Measurements from ENCODE around the gene ST3GAL4.

Gene ST3GAL4

GRCh38 chr11:126310992-126311310, 44.5 kb upstream of the ST3GAL4 start:
- H3K36me3 ChIP-seq, result peaks cover 3% of the 10 kb centered on the region; the same call in 1 of the 2 replicates
- no peaks in the 10 kb centered on the region for H3K27me3 ChIP-seq
- no peak for TF ChIP-seq CTCF (IDR thresholded peaks at IDR 0.05; ENCODE audit: low read depth, low read length)
- H3K9me3 ChIP-seq, result no peaks in the 10 kb centered on the region
- H3K4me1 ChIP-seq, result no peaks in the 10 kb centered on the region
- no peak for DNase-seq
- H3K4me3 ChIP-seq (ENCODE audit: low read depth, low read length), result no peak overlapping the region

GRCh38 chr11:126311401-126312291, 43.8 kb upstream of the ST3GAL4 start:
- Histone ChIP-seq H3K4me3 (ENCODE audit: low read depth, low read length) (no peak overlapping the region), H3K4me1 (no peaks in the 10 kb centered on the region), H3K9me3 (no peaks in the 10 kb centered on the region), H3K27me3 (no peaks in the 10 kb centered on the region), H3K36me3 (peaks cover 3% of the 10 kb centered on the region; the same call in 1 of the 2 replicates)
- no peak for TF ChIP-seq CTCF (IDR thresholded peaks at IDR 0.05; ENCODE audit: low read depth, low read length)
- DNase-seq, result no peak

GRCh38 chr11:126312961-126313360, 42.5 kb upstream of the ST3GAL4 start:
- TF ChIP-seq CTCF (IDR thresholded peaks at IDR 0.05; ENCODE audit: low read depth, low read length), result no peak
- DNase-seq, result no peak
- no peaks in the 10 kb centered on the region for H3K9me3 ChIP-seq
- no peak overlapping the region for H3K4me3 ChIP-seq (ENCODE audit: low read depth, low read length)
- peaks cover 3% of the 10 kb centered on the region for H3K4me1 ChIP-seq
- no peaks in the 10 kb centered on the region for H3K27me3 ChIP-seq
- H3K36me3 ChIP-seq, result peaks cover 3% of the 10 kb centered on the region; the same call in 1 of the 2 replicates

GRCh38 chr11:126313826-126314225, 41.7 kb upstream of the ST3GAL4 start:
- peaks cover 3% of the 10 kb centered on the region for H3K4me1 ChIP-seq
- DNase-seq, result no peak
- TF ChIP-seq CTCF (IDR thresholded peaks at IDR 0.05; ENCODE audit: low read depth, low read length), result no peak
- H3K4me3 ChIP-seq (ENCODE audit: low read depth, low read length), result no peak overlapping the region
- no peaks in the 10 kb centered on the region for H3K27me3 ChIP-seq
- H3K36me3 ChIP-seq, result peaks cover 3% of the 10 kb centered on the region; the same call in 1 of the 2 replicates
- no peaks in the 10 kb centered on the region for H3K9me3 ChIP-seq

- Histone ChIP-seq H3K4me1 (peaks cover 3% of the 10 kb centered on the region), H3K27me3 (no peaks in the 10 kb centered on the region), H3K9me3 (no peaks in the 10 kb centered on the region), H3K4me3 (ENCODE audit: low read depth, low read length) (no peak overlapping the region), H3K36me3 (peaks cover 3% of the 10 kb centered on the region; the same call in 1 of the 2 replicates)
- DNase-seq, result no peak
- no peak for TF ChIP-seq CTCF (IDR thresholded peaks at IDR 0.05; ENCODE audit: low read depth, low read length)
Measured at GRCh38 chr11:126317432-126317755, 38.1 kb upstream of the ST3GAL4 start.

All from BE2C (cell line).